CD4-positive, alpha-beta T cell treated with Interleukin-6 at 100 ng/mL for 8 hours (primary cell): ENCODE data around the gene CHN2.
"Not testable (repeated sequence)": the region's sequence is repeated elsewhere in the genome, so short reads cannot be mapped to it uniquely, and the experiment has no call there.

Source experiments
- DNase-seq: peaks from one replicate; pipeline ENCODE4 v3.0.0-alpha.2; 2020; ENCODE audit warnings: mixed read lengths, low spot score

Gene CHN2

GRCh38 chr7:29496355-29497020 is 301.9 kb downstream of the CHN2 start:
- no peak for DNase-seq

DNA sequence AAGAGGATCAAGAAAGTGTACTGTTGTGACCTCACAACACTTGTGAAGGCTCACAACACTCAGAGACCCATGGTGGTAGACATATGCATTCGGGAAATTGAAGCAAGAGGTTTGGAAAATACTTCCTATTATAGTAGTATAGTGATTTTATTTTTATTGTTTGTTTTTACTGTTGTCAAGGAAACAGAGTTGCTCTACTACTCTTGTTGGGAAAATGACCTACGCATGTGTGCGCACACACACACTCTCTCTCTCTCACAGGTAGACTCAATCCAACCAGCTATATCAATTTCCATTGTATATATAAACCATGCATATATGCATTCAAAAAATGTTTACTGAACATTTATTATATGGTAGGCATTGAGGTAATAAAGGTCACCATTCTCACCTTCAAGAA is 305.4 kb downstream of the CHN2 start:
- DNase-seq = no peak

DNA sequence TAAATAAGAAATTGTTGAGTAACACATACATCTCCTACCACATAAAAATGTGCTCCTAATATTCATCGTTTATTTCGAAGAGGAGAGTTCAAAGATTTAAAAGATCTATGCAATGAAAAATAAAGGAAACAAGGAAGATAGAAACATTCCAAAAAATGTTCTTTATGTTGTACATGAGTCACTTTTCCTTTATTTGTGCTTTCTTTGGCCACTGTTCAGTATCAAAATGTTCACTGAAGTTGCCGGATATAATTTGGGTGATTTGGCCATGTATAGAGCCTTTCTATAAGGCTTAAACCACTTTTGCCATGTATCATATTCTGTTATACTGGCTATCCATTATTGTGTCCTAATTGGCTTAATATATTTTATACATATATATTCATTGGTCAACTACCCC is 306.1 kb downstream of the CHN2 start:
- no peak for DNase-seq

DNA sequence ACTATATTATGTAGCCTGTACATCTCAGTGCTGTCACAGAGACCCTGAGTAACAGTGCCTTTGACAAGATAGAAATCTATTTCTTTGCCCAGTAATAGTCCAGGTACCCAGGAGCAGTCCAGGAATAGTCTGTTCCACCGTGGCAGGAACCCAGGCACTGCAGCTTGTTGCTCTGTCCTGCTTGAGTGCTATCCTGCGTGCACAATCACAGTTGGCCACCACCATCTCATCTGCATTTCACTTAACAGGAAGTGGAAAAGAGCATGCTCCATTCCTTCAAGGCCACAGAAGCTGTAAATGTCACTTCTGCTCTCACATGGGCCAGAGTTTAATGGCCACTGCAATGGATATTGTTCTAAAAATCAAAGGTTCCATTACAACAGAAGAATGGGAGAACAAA is 307.6 kb downstream of the CHN2 start:
- no peak for DNase-seq

DNA sequence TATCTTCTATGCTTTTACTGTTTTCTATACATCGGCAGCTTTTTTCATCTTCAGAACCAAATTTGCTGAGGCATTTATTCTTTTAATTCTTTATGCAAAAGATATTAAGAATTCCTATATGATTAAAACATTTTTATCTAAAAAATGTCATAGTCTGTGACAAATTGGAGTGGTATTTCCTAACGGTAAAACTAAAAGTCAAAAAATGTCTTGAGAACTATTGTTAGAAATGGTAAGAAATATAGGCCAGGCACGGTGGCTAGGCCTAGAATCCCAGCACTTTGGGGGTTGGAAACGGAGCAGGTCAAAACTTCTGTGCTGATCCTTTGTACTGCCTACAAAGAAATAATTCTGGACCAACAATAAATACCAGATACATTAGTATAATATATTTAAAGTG is 311.4 kb downstream of the CHN2 start:
- DNase-seq = no peak

GRCh38 chr7:29508608-29509007 is 314.0 kb downstream of the CHN2 start:
- DNase-seq = no peak

DNA sequence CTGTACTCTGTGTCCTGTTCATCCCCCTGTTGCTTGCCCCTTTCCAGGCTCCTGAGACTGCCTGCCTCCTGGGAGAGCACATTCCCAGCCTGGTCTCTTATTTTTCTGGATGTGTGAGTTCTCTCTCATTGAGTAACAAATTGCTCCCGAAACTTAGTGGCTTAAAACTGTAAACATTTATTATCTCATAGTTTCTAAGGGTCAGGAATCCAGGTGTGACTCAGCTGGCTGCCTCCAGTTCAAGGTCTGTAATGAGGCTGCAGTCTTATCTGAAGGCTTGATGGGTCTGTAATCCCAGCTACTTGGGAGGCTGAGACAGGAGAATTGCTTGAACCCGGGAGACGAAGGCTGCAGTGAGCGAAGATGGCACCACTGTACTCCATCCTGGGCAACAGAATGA is 315.5 kb downstream of the CHN2 start:
- no peak for DNase-seq

DNA sequence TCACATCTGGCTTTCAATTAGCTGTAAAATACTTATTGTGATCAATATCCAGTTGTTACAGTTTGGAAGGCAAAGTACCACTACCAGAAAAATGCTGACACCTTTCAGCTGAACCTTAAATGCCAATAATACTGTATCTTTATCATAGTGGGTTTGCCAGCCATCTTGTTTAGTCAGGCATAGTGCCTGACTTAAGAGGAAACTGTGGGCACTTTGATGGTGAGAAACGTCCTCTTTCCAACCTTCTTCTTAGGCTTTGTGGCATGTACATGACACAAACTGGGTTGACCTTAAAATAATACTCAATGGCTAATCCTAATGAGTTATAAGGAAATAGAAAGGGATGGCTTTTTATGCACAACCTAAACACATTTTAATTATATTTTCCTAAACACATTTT is 316.8 kb downstream of the CHN2 start:
- DNase-seq = no peak

GRCh38 chr7:29511851-29512250 is 317.3 kb downstream of the CHN2 start:
- DNase-seq = no peak

DNA sequence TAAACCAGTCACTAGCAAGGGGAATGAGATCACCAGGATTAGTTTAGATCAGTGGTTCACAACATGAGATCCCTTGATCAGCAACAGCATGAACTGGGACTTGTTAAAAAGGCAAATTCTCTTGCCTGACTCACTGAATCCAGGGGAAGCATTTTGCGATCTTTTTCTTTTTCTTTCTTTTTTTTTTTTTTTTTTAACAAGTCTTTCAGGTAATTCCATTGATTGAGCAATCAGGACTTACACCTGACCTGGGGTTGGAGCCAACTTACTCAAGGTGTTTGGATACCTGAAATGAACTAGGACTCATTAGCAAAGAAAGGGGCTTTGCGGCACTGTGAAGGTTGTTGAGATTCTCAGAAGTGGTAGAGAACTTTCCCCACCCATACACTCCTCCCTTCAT is 321.9 kb downstream of the CHN2 start:
- DNase-seq = no peak

GRCh38 chr7:29518616-29519015 is 324.0 kb downstream of the CHN2 start:
- DNase-seq = no peak

DNA sequence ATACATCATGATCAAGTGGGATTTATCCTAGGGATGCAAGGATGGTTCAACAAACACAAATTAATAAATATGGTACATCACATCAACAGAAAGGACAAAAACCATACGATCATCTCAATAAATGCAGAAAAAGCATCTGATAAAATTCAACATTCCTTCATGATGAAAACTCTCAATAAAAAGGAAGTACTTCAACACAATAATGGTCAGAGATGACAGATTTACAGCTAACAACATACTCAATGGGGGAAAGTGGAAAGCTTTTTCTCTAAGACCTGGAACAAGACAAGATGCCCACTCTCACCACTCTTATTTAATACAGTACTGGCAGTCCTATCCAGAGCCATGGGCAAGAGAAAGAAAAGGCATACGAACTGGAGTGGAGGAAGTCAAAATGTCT is 329.2 kb downstream of the CHN2 start:
- no peak for DNase-seq

GRCh38 chr7:29527505-29528108 is 333.0 kb downstream of the CHN2 start:
- no peak for DNase-seq

DNA sequence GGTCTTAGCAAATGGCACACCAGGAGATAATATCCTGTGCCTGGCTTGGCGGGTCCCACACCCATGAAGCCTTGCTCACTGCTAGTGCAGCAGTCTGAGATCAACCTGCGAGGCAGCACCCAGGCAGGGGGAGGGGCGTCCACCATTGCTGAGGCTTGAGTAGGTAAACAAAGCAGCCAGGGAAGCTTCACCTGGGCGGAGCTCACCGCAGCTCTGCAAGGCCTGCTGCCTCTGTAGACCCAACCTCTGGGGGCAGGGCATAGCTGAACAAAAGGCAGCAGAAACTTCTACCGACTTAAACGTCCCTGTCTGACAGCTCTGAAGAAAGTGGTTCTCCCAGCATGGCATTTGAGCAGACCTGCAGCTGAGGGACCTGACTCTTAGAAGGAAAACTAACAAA is 334.0 kb downstream of the CHN2 start:
- DNase-seq = not testable (repeated sequence)
